Suprapubic skin (tissue), 4 donors: ENCODE results near the gene ANXA4. TPM values are rescaled to one million over a fixed set of nuclear protein-coding genes. Genes with fewer than 3 reads are reported as not detected.
"Not testable (repeated sequence)": the region's sequence is repeated elsewhere in the genome, so short reads cannot be mapped to it uniquely, and the experiment has no call there.

ENCODE experiments used
- DNase-seq, 2 donors: peaks; one replicate each; pipeline ENCODE4 v3.0.0-alpha.2; 2019; ENCODE audit warnings: low spot score in 2 of 2
- H3K27ac ChIP-seq: fragments of 200-600 bp; sonication (generic); one replicate; pipeline ENCODE4 v1.5.1; 2019
- H3K27me3 ChIP-seq: fragments of 200-600 bp; sonication (generic); one replicate; pipeline ENCODE4 v1.5.1; 2019
- H3K36me3 ChIP-seq: fragments of 200-600 bp; sonication (generic); one replicate; pipeline ENCODE4 v1.5.1; 2019
- H3K4me1 ChIP-seq: fragments of 200-600 bp; sonication (generic); one replicate; pipeline ENCODE4 v1.5.1; 2019
- H3K4me3 ChIP-seq: fragments of 200-600 bp; sonication (generic); one replicate; pipeline ENCODE4 v1.5.1; 2019; ENCODE audit warnings: mild to moderate bottlenecking
- H3K9me3 ChIP-seq: fragments of 200-600 bp; sonication (generic); one replicate; pipeline ENCODE4 v1.5.1; 2019
- CTCF ChIP-seq, 2 donors: fragments of 200-600 bp in 1 of 2; fragments of 450-650 bp in 1 of 2; sonication (generic) in 1 of 2; IDR thresholded peaks; one replicate each; pipeline ENCODE4 v1.5.1; 2016 to 2019; ENCODE audit warnings: antibody characterized with exemption in 2 of 2, mild to moderate bottlenecking in 1 of 2, moderate library complexity in 1 of 2
- EP300 ChIP-seq: sonication (generic); formaldehyde crosslinking; IDR thresholded peaks from one replicate; pipeline ENCODE4 v1.6.1; 2017; ENCODE audit warnings: antibody characterized with exemption
- POLR2A ChIP-seq, 2 donors: fragments of 450-650 bp; IDR thresholded peaks; one replicate each; pipeline ENCODE4 v1.6.1; 2017; ENCODE audit warnings: antibody characterized with exemption in 2 of 2, mild to moderate bottlenecking in 2 of 2, moderate library complexity in 2 of 2
- POLR2AphosphoS5 ChIP-seq, 3 donors: sonication (generic); formaldehyde crosslinking; IDR thresholded peaks; one replicate each; pipeline ENCODE4 v1.6.1; 2017; ENCODE audit warnings: antibody characterized with exemption in 3 of 3
- WGBS: methylation state at CpG from one replicate; pipeline ENCODE4 v1.1.5; 2018; 5-methylcytosine and 5-hydroxymethylcytosine counted together
- total RNA-seq, 4 donors: library from RNA; depleted of rRNA; stranded (reverse); fragments of >200 nt; gene quantifications; one replicate each; pipeline ENCODE4 v1.1.0, GENCODE V29; 2016

The ANXA4 gene
- total RNA-seq, 4 donors from 2014 or later = 58.1 to 91.6 (median 85.8) TPM

DNA sequence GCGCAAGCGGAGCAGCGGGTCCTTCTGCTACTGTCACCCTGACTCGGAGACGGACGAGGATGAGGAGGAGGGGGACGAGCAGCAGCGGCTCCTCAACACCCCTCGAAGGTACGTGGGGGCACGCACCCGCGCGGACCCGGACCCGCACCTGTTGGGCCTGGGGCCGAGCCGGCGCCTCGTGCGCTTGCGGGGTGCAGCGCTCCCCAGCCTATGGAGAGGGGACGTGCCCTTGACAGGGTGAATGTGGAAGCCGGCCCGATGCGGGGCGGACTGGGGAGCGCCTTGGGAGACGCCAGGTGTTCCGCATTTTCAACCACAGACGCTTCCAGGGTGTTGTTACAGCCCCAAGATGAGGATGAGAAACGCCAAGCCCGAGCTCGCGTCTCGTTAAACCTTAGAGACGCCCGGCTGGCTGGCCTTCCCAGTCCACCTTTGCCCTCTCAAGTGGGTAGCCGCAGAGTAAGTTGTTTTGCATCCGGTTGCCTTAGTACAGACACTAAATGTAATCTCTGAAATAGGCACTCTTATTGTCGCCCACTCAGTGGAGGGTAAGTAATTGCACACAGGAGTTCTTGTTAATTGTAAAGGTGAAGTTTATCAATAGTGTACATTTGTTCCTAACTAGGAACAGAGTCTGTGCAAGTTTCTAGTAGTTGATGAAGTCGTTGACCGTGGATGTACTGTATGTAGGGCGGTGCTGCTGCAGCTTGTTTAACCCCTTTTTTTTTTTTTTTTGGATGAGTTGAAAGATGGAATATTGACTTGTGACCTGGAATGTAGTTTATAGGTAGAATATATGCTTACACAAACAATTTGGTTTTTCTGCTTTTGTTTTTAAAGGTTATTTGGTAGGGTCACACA is 88.3 kb downstream of the ANXA4 start:
- Histone ChIP-seq H3K27ac (peak overlapping the region; percentile 97), H3K4me1 (peaks cover 37% of the 10 kb centered on the region), H3K4me3 (peak overlapping the region; percentile 99), H3K36me3 (no peaks in the 10 kb centered on the region), H3K27me3 (no peaks in the 10 kb centered on the region), H3K9me3 (no peaks in the 10 kb centered on the region)
- 2% methylated on average over 19 of the region's 45 CpGs for WGBS
- TF ChIP-seq CTCF (IDR thresholded peaks at IDR 0.05) (no peak), POLR2A (IDR thresholded peaks at IDR 0.05) (no peak), EP300 (no peak), POLR2AphosphoS5 (IDR thresholded peaks at IDR 0.05) (no peak)
- DNase-seq = peak; percentile 76 to 82

GRCh38 chr2:69830906-69831241 is 88.9 kb downstream of the ANXA4 start:
- not testable (repeated sequence) for H3K27me3 ChIP-seq, DNase-seq, H3K9me3 ChIP-seq, H3K27ac ChIP-seq, H3K36me3 ChIP-seq
- peak overlapping the region; percentile 99 for H3K4me3 ChIP-seq
- WGBS = 71% methylated on average over 13 of the region's 13 CpGs
- H3K4me1 ChIP-seq = peaks cover 37% of the 10 kb centered on the region

- TF ChIP-seq POLR2A (IDR thresholded peaks at IDR 0.05) (no peak), POLR2AphosphoS5 (IDR thresholded peaks at IDR 0.05) (no peak), CTCF (IDR thresholded peaks at IDR 0.05) (no peak), EP300 (no peak)
- no peak overlapping the region for H3K27ac ChIP-seq
- H3K4me1 ChIP-seq = peaks cover 37% of the 10 kb centered on the region
- H3K36me3 ChIP-seq = no peaks in the 10 kb centered on the region
- no peaks in the 10 kb centered on the region for H3K9me3 ChIP-seq
- 90% methylated on average over 6 of the region's 6 CpGs for WGBS
- no peaks in the 10 kb centered on the region for H3K27me3 ChIP-seq
- DNase-seq = no peak
- H3K4me3 ChIP-seq = no peak overlapping the region
Observed at GRCh38 chr2:69831354-69831905, 89.5 kb downstream of the ANXA4 start.

- peaks cover 30% of the 10 kb centered on the region for H3K4me1 ChIP-seq
- no peaks in the 10 kb centered on the region for H3K36me3 ChIP-seq
- H3K4me3 ChIP-seq = no peak overlapping the region
- TF ChIP-seq POLR2A (IDR thresholded peaks at IDR 0.05) (no peak), EP300 (no peak), CTCF (IDR thresholded peaks at IDR 0.05) (no peak), POLR2AphosphoS5 (IDR thresholded peaks at IDR 0.05) (no peak)
- no peak overlapping the region for H3K27ac ChIP-seq
- DNase-seq = no peak
- WGBS = 78% methylated on average over 3 of the region's 3 CpGs
- no peaks in the 10 kb centered on the region for H3K9me3 ChIP-seq
- no peaks in the 10 kb centered on the region for H3K27me3 ChIP-seq
Observed at GRCh38 chr2:69833752-69834151, 91.8 kb downstream of the ANXA4 start.

DNA sequence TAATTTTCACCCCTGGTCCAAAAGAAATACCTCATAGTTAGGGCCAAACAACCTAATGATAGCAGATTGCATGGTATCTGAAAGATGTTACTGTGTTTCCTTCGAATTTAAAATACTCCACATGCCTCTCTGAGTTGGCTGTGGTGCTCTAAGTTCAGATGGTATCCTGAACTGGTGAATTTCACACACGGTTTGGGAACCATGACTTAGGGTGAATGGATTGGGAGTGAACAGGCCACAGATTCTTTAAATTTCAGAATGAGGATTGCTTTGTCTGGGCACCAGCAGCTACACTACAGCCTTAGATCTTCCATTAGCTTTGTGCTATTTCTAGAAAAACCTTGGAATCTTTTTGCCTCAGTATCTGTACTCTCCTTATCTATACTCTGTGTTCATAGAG is 93.7 kb downstream of the ANXA4 start:
- Histone ChIP-seq H3K36me3 (peaks cover 7% of the 10 kb centered on the region), H3K27ac (no peak overlapping the region), H3K27me3 (no peaks in the 10 kb centered on the region), H3K9me3 (no peaks in the 10 kb centered on the region), H3K4me1 (peaks cover 22% of the 10 kb centered on the region), H3K4me3 (no peak overlapping the region)
- 96% methylated on average over 2 of the region's 2 CpGs for WGBS
- DNase-seq = no peak
- TF ChIP-seq CTCF (IDR thresholded peaks at IDR 0.05) = no peak
- TF ChIP-seq POLR2AphosphoS5 (IDR thresholded peaks at IDR 0.05) = no peak
- TF ChIP-seq EP300 = no peak
- no peak for TF ChIP-seq POLR2A (IDR thresholded peaks at IDR 0.05)
